ENCODE results near the gene SPINT1. TPM values are rescaled to one million over a fixed set of nuclear protein-coding genes. Genes with fewer than 3 reads are reported as not detected.

SPINT1 gene
- total and polyA plus RNA-seq, 2 donors (not counting 1 experiment from before 2014, with no cell fraction given), result 14.4 to 21.3 TPM

DNA sequence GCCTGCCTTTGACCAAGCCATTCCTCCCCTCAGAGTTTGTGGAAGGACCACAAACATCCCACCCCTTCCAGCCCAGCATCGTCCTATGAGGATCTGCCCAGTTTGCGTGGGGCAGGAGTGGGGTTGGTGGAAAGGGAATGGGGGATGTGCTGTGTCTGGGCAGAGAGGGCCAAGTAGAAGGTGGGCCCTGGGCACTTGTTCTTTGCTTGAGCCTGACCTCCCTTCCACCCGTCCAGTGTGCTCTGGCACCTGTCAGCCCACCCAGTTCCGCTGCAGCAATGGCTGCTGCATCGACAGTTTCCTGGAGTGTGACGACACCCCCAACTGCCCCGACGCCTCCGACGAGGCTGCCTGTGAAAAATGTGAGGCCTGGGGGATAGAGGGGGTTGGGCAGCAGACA, 10.3 kb downstream of the SPINT1 start:
- no peak for TF ChIP-seq CTCF (IDR thresholded peaks at IDR 0.05)
- TF ChIP-seq EZH2 (IDR thresholded peaks at IDR 0.05; ENCODE audit: borderline replicate concordance, insufficient read depth, low read depth, low read length, poor library complexity, severe bottlenecking), result no peak
- Histone ChIP-seq H3K36me3 (replicated peaks in 1 of 2; ENCODE audit: control extremely low read depth in 1 of 2, control insufficient read depth in 1 of 2, extremely low read depth in 1 of 2, insufficient read depth in 2 of 2, low read length in 1 of 2) (no peaks in the 10 kb centered on the region), H3K9ac (ENCODE audit: low read length) (no peak overlapping the region), H3K27me3 (replicated peaks in 1 of 4; ENCODE audit: control extremely low read depth in 1 of 4, control insufficient read depth in 3 of 4, insufficient read depth in 4 of 4, low read length in 3 of 4) (no peaks in the 10 kb centered on the region), H3K27ac (ENCODE audit: low read length in 2 of 2) (no peak overlapping the region), H2AFZ (ENCODE audit: insufficient read depth, low read depth, low read length, poor library complexity, severe bottlenecking) (no peak overlapping the region), H3K4me1 (ENCODE audit: control insufficient read depth in 2 of 2, insufficient read depth in 2 of 2, low read length in 2 of 2) (peaks cover 0 to 8% of the 10 kb centered on the region in 2 donors), H4K20me1 (ENCODE audit: control insufficient read depth, insufficient read depth, low read length, poor library complexity, severe bottlenecking) (no peaks in the 10 kb centered on the region), H3K4me3 (ENCODE audit: control extremely low read depth in 1 of 5, extremely low read depth in 1 of 5, insufficient read depth in 1 of 5, low read depth in 2 of 5, low read length in 4 of 5) (no peak overlapping the region), H3K4me2 (replicated peaks; ENCODE audit: low read depth, low read length, poor library complexity, severe bottlenecking) (no peak overlapping the region), H3K9me3 (ENCODE audit: control extremely low read depth in 1 of 3, control insufficient read depth in 2 of 3, insufficient read depth in 1 of 3, low read length in 2 of 3) (no peaks in the 10 kb centered on the region), H3K79me2 (ENCODE audit: control insufficient read depth, insufficient read depth, low read length) (no peaks in the 10 kb centered on the region)
- peaks cover 7% of the 10 kb centered on the region for H3K4me1 Mint-ChIP-seq
- DNase-seq (no peak), ATAC-seq (ENCODE audit: low read depth) (no peak)
- ChIA-PET POLR2A (no interaction called here), CTCF (interaction anchor here (2.1 kb wide), 2 partner anchors 38 to 72 kb away, joined by 6 to 13 read pairs; no protein-coding TSS in a partner anchor)
- no peaks in the 10 kb centered on the region for H3K9me3 Mint-ChIP-seq (ENCODE audit: insufficient read depth)
- intact Hi-C loops (cut with micrococcal nuclease), result no loop called here
- WGBS (ENCODE audit: insufficient coverage), result 95% methylated on average over 8 of the region's 10 CpGs
- H3K27me3 Mint-ChIP-seq, result no peaks in the 10 kb centered on the region
- H3K27ac Mint-ChIP-seq, result no peak overlapping the region
- no peak overlapping the region for H3K4me3 Mint-ChIP-seq

DNA sequence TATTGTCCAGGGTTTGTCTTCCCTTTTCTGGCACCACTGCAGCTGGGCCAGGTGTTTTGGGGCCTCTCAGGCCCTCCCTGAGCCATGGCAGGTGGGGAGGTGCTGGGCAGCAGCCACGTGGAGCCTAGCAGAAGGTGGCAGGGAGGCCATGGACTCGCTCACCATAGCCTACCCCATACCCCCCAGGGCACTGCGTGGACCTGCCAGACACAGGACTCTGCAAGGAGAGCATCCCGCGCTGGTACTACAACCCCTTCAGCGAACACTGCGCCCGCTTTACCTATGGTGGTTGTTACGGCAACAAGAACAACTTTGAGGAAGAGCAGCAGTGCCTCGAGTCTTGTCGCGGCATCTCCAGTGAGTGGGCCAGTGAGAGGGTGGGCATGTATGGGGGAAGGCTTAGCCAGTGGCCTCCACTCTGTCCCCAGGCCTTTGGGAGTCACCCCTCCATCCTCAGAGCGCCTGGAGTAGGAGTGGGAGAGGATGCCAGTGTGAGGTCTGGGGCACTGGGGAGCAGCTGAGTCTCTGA, 11.9 kb downstream of the SPINT1 start:
- intact Hi-C loops (cut with micrococcal nuclease), result loop anchor here (5.0 kb wide), 1 partner anchor 167 kb away; no protein-coding TSS in a partner anchor
- ChIA-PET CTCF (interaction anchor here (1.0 to 5.5 kb wide), 4 partner anchors 34 to 330 kb away, joined by 6 to 103 read pairs (median 10); no protein-coding TSS in a partner anchor), POLR2A (no interaction called here)
- H3K79me2 ChIP-seq (ENCODE audit: control insufficient read depth, insufficient read depth, low read length), result no peaks in the 10 kb centered on the region
- DNase-seq (no peak), ATAC-seq (ENCODE audit: low read depth) (no peak)
- Mint-ChIP-seq H3K27ac (no peak overlapping the region), H3K4me1 (peaks cover 12% of the 10 kb centered on the region), H3K27me3 (no peaks in the 10 kb centered on the region), H3K4me3 (no peak overlapping the region), H3K9me3 (ENCODE audit: insufficient read depth) (no peaks in the 10 kb centered on the region)
- H2AFZ ChIP-seq (ENCODE audit: insufficient read depth, low read depth, low read length, poor library complexity, severe bottlenecking), result no peak overlapping the region
- H3K4me1 ChIP-seq (ENCODE audit: control insufficient read depth in 2 of 2, insufficient read depth in 2 of 2, low read length in 2 of 2), result peaks cover 0 to 10% of the 10 kb centered on the region in 2 donors
- H3K4me2 ChIP-seq (replicated peaks; ENCODE audit: low read depth, low read length, poor library complexity, severe bottlenecking), result no peak overlapping the region
- no peaks in the 10 kb centered on the region for H4K20me1 ChIP-seq (ENCODE audit: control insufficient read depth, insufficient read depth, low read length, poor library complexity, severe bottlenecking)
- no peak overlapping the region for H3K27ac ChIP-seq (ENCODE audit: low read length in 2 of 2)
- TF ChIP-seq EZH2 (IDR thresholded peaks at IDR 0.05; ENCODE audit: borderline replicate concordance, insufficient read depth, low read depth, low read length, poor library complexity, severe bottlenecking), result no peak
- no peak for TF ChIP-seq CTCF (IDR thresholded peaks at IDR 0.05)
- H3K36me3 ChIP-seq (replicated peaks in 1 of 2; ENCODE audit: control extremely low read depth in 1 of 2, control insufficient read depth in 1 of 2, extremely low read depth in 1 of 2, insufficient read depth in 2 of 2, low read length in 1 of 2), result no peaks in the 10 kb centered on the region
- no peak overlapping the region for H3K4me3 ChIP-seq (ENCODE audit: control extremely low read depth in 1 of 5, extremely low read depth in 1 of 5, insufficient read depth in 1 of 5, low read depth in 2 of 5, low read length in 4 of 5)
- H3K27me3 ChIP-seq (replicated peaks in 1 of 4; ENCODE audit: control extremely low read depth in 1 of 4, control insufficient read depth in 3 of 4, insufficient read depth in 4 of 4, low read length in 3 of 4), result no peaks in the 10 kb centered on the region
- WGBS (ENCODE audit: insufficient coverage), result 96% methylated on average over 11 of the region's 13 CpGs
- no peaks in the 10 kb centered on the region for H3K9me3 ChIP-seq (ENCODE audit: control extremely low read depth in 1 of 3, control insufficient read depth in 2 of 3, insufficient read depth in 1 of 3, low read length in 2 of 3)
- H3K9ac ChIP-seq (ENCODE audit: low read length), result no peak overlapping the region
